Medulla oblongata (tissue), 1 donor: Measurements from ENCODE around the gene PTPRC.

ENCODE experiments used
- DNase-seq: peaks from one replicate; pipeline ENCODE4 v3.0.0-alpha.2; 2015; ENCODE audit errors: extremely low spot score

The PTPRC gene

GRCh38 chr1:198701766-198702539 is 63.1 kb downstream of the PTPRC start:
- DNase-seq, result no peak

- no peak for DNase-seq
Measured at GRCh38 chr1:198708761-198709525, 70.1 kb downstream of the PTPRC start.

- no peak for DNase-seq
Measured at GRCh38 chr1:198711837-198712236, 73.0 kb downstream of the PTPRC start.

GRCh38 chr1:198713081-198713480 is 74.2 kb downstream of the PTPRC start:
- DNase-seq, result no peak

- DNase-seq, result no peak
Measured at GRCh38 chr1:198714271-198714670, 75.4 kb downstream of the PTPRC start.

- no peak for DNase-seq
Measured at GRCh38 chr1:198716051-198716450, 77.2 kb downstream of the PTPRC start.

GRCh38 chr1:198717510-198717909 is 78.7 kb downstream of the PTPRC start:
- no peak for DNase-seq

- DNase-seq, result no peak
Measured at GRCh38 chr1:198723127-198723526, 84.3 kb downstream of the PTPRC start.

- DNase-seq, result no peak
Measured at GRCh38 chr1:198725090-198725489, 86.2 kb downstream of the PTPRC start.

GRCh38 chr1:198726455-198726854 is 87.6 kb downstream of the PTPRC start:
- DNase-seq, result no peak

GRCh38 chr1:198729195-198729863 is 90.5 kb downstream of the PTPRC start:
- no peak for DNase-seq

GRCh38 chr1:198730952-198731351 is 92.1 kb downstream of the PTPRC start:
- DNase-seq, result no peak

- no peak for DNase-seq
Measured at GRCh38 chr1:198734323-198735008, 95.6 kb downstream of the PTPRC start.

GRCh38 chr1:198741744-198742143 is 102.9 kb downstream of the PTPRC start:
- DNase-seq, result no peak

GRCh38 chr1:198747127-198747526 is 108.3 kb downstream of the PTPRC start:
- DNase-seq, result no peak

- DNase-seq, result no peak
Measured at GRCh38 chr1:198749279-198749678, 110.4 kb downstream of the PTPRC start.

GRCh38 chr1:198750081-198750480 is 111.2 kb downstream of the PTPRC start:
- DNase-seq, result no peak

- no peak for DNase-seq
Measured at GRCh38 chr1:198751741-198752140, 112.9 kb downstream of the PTPRC start.

GRCh38 chr1:198754670-198755069 is 115.8 kb downstream of the PTPRC start:
- DNase-seq, result no peak

- DNase-seq, result no peak
Measured at GRCh38 chr1:198755715-198756114, 116.9 kb downstream of the PTPRC start.

GRCh38 chr1:198756470-198756869 is 117.6 kb downstream of the PTPRC start:
- peak; percentile 20 for DNase-seq
